Smooth muscle cell (in vitro differentiated cells): ENCODE results near the gene PAX7. TPM values are rescaled to one million over a fixed set of nuclear protein-coding genes. Genes with fewer than 3 reads are reported as not detected.

Experiments used
- DNase-seq: peaks from one replicate; lab custom pipeline; 2025; ENCODE audit not compliant: unreplicated experiment; lab: John Stamatoyannopoulos, UW
- H2AFZ ChIP-seq: fragments of 200-600 bp; sonication (generic); 2 replicates; pipeline ENCODE4 v1.6.0; 2016; ENCODE audit warnings: antibody characterized with exemption, low read depth, mild to moderate bottlenecking
- H3F3A ChIP-seq: fragments of 200-600 bp; sonication (generic); 2 replicates; pipeline ENCODE4 v1.6.0; 2017; ENCODE audit warnings: antibody characterized with exemption, low read depth
- H3K27ac ChIP-seq: fragments of 200-600 bp; sonication (generic); 2 replicates; pipeline ENCODE4 v1.5.1; 2016; ENCODE audit warnings: low read depth, mild to moderate bottlenecking
- H3K27me3 ChIP-seq: fragments of 200-600 bp; sonication (generic); 2 replicates; pipeline ENCODE4 v1.6.1; 2016; ENCODE audit warnings: low read depth, mild to moderate bottlenecking
- H3K36me3 ChIP-seq: fragments of 200-600 bp; sonication (generic); 2 replicates; pipeline ENCODE4 v1.5.1; 2016; ENCODE audit warnings: low read depth
- H3K4me1 ChIP-seq: fragments of 200-600 bp; sonication (generic); 2 replicates; pipeline ENCODE4 v1.5.1; 2016; ENCODE audit warnings: low read depth
- H3K4me2 ChIP-seq: fragments of 200-600 bp; sonication (generic); 2 replicates; pipeline ENCODE4 v1.6.0; 2016; ENCODE audit warnings: mild to moderate bottlenecking
- H3K4me3 ChIP-seq: fragments of 200-600 bp; sonication (generic); 2 replicates; pipeline ENCODE4 v1.5.1; 2016; ENCODE audit warnings: mild to moderate bottlenecking
- H3K79me2 ChIP-seq: fragments of 200-600 bp; sonication (generic); 2 replicates; pipeline ENCODE4 v1.6.0; 2016; ENCODE audit warnings: low read depth, mild to moderate bottlenecking
- H3K9ac ChIP-seq: fragments of 200-600 bp; sonication (generic); 2 replicates; pipeline ENCODE4 v1.6.0; 2016; ENCODE audit warnings: low read depth
- H3K9me3 ChIP-seq: fragments of 200-600 bp; sonication (generic); replicated peaks from 2 replicates; pipeline ENCODE4 v1.5.1; 2016; ENCODE audit warnings: low read depth
- H4K20me1 ChIP-seq: fragments of 200-600 bp; sonication (generic); 2 replicates; pipeline ENCODE4 v1.6.0; 2016; ENCODE audit warnings: low read depth
- WGBS: methylation state at CpG from one replicate; pipeline ENCODE4 v1.1.7; 2016; ENCODE audit warnings: low lambda C conversion rate; 5-methylcytosine and 5-hydroxymethylcytosine counted together
- polyA plus RNA-seq: library from polyadenylated mRNA; unstranded; fragments of >200 nt; fragmentation: Nextera tagmentation; extraction: Ambion mirVana; gene quantifications from 2 replicates; pipeline ENCODE4 v1.2.1, GENCODE V29; 2016
- total RNA-seq: library from RNA; depleted of rRNA; stranded (reverse); fragments of >200 nt; gene quantifications from 2 replicates; pipeline ENCODE4 v1.2.3, GENCODE V29; 2014
- TF ChIP-seq, protein P1 (sequence below): fragments of 200-600 bp; sonication (generic); IDR thresholded peaks from 2 replicates; pipeline ENCODE4 v1.5.1; 2017; ENCODE audit warnings: borderline replicate concordance, mild to moderate bottlenecking, antibody characterized with exemption; ENCODE audit not compliant: insufficient read depth, poor library complexity, severe bottlenecking

The PAX7 gene
- total and polyA plus RNA-seq, 2 experiments from 2014 or later: not detected

DNA sequence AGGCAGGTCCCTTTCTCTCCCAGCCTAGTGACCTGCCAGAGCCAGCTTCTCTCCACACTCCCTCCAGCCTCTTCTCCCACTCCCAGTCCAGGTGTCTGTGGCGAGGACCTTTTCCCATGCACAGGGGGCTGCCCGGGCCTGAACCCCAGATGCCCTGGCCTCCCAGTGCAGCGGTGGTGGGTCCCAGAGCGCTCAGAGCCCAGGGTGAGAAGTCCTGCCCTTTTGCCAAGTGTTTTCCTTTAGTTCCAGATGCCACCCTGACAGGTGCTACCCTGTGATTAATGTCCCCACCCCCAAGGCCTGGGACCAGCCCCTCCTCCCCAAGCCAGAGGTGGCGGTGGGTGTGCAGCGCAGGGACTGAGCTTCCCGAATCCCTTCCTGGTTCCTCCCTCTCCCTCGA lies 90.4 kb downstream of the PAX7 start:
- DNase-seq: no peak
- TF ChIP-seq, protein P1, sequence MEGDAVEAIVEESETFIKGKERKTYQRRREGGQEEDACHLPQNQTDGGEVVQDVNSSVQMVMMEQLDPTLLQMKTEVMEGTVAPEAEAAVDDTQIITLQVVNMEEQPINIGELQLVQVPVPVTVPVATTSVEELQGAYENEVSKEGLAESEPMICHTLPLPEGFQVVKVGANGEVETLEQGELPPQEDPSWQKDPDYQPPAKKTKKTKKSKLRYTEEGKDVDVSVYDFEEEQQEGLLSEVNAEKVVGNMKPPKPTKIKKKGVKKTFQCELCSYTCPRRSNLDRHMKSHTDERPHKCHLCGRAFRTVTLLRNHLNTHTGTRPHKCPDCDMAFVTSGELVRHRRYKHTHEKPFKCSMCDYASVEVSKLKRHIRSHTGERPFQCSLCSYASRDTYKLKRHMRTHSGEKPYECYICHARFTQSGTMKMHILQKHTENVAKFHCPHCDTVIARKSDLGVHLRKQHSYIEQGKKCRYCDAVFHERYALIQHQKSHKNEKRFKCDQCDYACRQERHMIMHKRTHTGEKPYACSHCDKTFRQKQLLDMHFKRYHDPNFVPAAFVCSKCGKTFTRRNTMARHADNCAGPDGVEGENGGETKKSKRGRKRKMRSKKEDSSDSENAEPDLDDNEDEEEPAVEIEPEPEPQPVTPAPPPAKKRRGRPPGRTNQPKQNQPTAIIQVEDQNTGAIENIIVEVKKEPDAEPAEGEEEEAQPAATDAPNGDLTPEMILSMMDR: no peak
- Histone ChIP-seq H2AFZ (no peak overlapping the region), H3F3A (no peaks in the 10 kb centered on the region), H3K4me2 (no peak overlapping the region), H3K4me3 (no peak overlapping the region), H4K20me1 (no peaks in the 10 kb centered on the region), H3K4me1 (peaks cover 8% of the 10 kb centered on the region), H3K9me3 (no peaks in the 10 kb centered on the region), H3K9ac (no peak overlapping the region), H3K27me3 (peaks cover 66% of the 10 kb centered on the region), H3K36me3 (no peaks in the 10 kb centered on the region), H3K27ac (no peak overlapping the region), H3K79me2 (no peaks in the 10 kb centered on the region)
- 84% methylated on average over 8 of the region's 8 CpGs for WGBS

DNA sequence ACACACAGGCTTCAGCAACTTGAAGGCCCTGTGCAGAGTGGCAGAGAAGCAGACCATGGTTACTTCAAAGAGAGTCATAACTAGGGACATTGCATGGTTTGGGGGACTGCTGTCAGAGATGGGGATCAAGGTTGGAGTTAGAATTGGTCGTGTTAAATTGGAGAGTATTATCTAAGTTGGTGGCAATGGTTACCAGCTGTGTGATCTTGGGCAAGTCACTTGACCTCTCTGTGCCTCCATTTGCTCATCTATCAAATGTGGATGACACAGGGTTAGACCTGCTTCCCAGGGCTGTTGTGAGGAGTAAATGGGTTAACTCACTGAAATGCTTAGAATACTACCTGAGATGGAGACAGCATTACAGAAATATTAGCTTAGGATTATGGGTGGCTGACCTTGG lies 91.1 kb downstream of the PAX7 start:
- Histone ChIP-seq H3K4me1 (peaks cover 8% of the 10 kb centered on the region), H3F3A (no peaks in the 10 kb centered on the region), H4K20me1 (no peaks in the 10 kb centered on the region), H3K4me2 (no peak overlapping the region), H2AFZ (no peak overlapping the region), H3K79me2 (no peaks in the 10 kb centered on the region), H3K27me3 (peaks cover 69% of the 10 kb centered on the region), H3K27ac (no peak overlapping the region), H3K9ac (no peak overlapping the region), H3K36me3 (no peaks in the 10 kb centered on the region), H3K9me3 (no peaks in the 10 kb centered on the region), H3K4me3 (no peak overlapping the region)
- TF ChIP-seq, protein P1: no peak
- no peak for DNase-seq
- WGBS: 89% methylated on average over 1 of the region's 1 CpG

DNA sequence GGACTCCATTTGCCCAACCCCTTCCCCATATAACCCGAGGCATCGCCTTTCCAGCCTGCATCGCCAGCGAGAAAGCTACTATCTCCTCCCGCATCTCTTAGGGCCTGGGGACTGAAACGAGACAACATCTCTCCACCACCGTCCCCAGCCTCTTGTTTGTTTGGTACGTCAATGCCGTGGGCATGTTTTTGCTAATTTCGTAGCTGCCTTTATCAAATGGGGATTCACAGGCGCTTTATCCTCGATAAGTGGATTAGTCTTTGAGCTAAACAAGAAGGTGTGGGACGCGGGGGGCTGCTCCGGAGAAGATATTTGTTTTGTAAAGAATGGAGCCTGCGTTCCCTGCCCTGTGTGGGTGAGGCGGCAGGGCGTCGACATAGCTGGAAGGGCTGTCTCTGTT lies 91.6 kb downstream of the PAX7 start:
- H3K4me2 ChIP-seq: no peak overlapping the region
- no peaks in the 10 kb centered on the region for H3K79me2 ChIP-seq
- H3F3A ChIP-seq: no peaks in the 10 kb centered on the region
- H3K9me3 ChIP-seq: no peaks in the 10 kb centered on the region
- no peak overlapping the region for H3K4me3 ChIP-seq
- no peak overlapping the region for H3K9ac ChIP-seq
- H4K20me1 ChIP-seq: no peaks in the 10 kb centered on the region
- no peak overlapping the region for H3K27ac ChIP-seq
- peaks cover 68% of the 10 kb centered on the region for H3K27me3 ChIP-seq
- 60% methylated on average over 19 of the region's 19 CpGs for WGBS
- H3K36me3 ChIP-seq: no peaks in the 10 kb centered on the region
- TF ChIP-seq, protein P1: no peak
- DNase-seq: no peak
- no peak overlapping the region for H2AFZ ChIP-seq
- H3K4me1 ChIP-seq: peaks cover 8% of the 10 kb centered on the region

DNA sequence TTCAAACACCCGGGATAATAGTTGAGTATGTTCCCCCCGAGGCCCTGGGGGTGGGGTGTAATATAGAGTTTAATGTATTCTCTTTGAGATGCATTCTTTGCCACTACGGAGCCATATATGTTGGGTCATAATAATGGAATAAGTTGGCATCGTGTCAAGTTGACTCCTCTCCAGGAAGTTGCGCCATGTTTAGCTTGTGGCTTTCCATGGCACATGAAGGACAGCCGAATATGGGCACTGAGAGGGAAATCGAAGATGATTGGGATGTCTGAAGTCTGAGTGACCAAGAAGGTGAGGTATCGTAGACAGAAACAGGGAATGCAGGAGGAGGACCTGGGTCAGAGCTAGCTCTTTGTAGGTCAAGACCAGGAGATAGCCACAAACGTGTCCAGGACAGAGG lies 92.6 kb downstream of the PAX7 start:
- Histone ChIP-seq H4K20me1 (no peaks in the 10 kb centered on the region), H2AFZ (no peak overlapping the region), H3K4me3 (no peak overlapping the region), H3K9me3 (no peaks in the 10 kb centered on the region), H3K36me3 (no peaks in the 10 kb centered on the region), H3K79me2 (no peaks in the 10 kb centered on the region), H3K4me2 (no peak overlapping the region), H3K4me1 (peaks cover 8% of the 10 kb centered on the region), H3K27ac (no peak overlapping the region), H3K27me3 (peaks cover 65% of the 10 kb centered on the region), H3F3A (no peaks in the 10 kb centered on the region), H3K9ac (no peak overlapping the region)
- TF ChIP-seq, protein P1: no peak
- no peak for DNase-seq
- 93% methylated on average over 9 of the region's 9 CpGs for WGBS
